Upper lobe of right lung (tissue), 1 donor: ENCODE results near the gene RFX1. TPM values are rescaled to one million over a fixed set of nuclear protein-coding genes. Genes with fewer than 3 reads are reported as not detected.
"Not testable (repeated sequence)": the region's sequence is repeated elsewhere in the genome, so short reads cannot be mapped to it uniquely, and the experiment has no call there.

Experiments
- ATAC-seq: fragments of 200-7000 bp; cut with Tn5 transposase; one replicate; pipeline ENCODE4 v1.9.1; 2020; ENCODE audit warnings: mild to moderate bottlenecking, moderate library complexity
- DNase-seq: peaks from one replicate; pipeline ENCODE4 v3.0.0-alpha.2; 2020
- H3K27ac ChIP-seq: fragments of 200-600 bp; one replicate; pipeline ENCODE4 v1.8.0; 2022
- H3K27me3 ChIP-seq: fragments of 200-600 bp; one replicate; pipeline ENCODE4 v1.8.0; 2022; ENCODE audit warnings: mild to moderate bottlenecking
- H3K36me3 ChIP-seq: fragments of 200-600 bp; one replicate; pipeline ENCODE4 v1.8.0; 2022
- H3K4me1 ChIP-seq: fragments of 200-600 bp; one replicate; pipeline ENCODE4 v1.8.0; 2022
- H3K4me3 ChIP-seq: fragments of 200-600 bp; one replicate; pipeline ENCODE4 v1.8.0; 2022; ENCODE audit warnings: mild to moderate bottlenecking
- H3K9me3 ChIP-seq: fragments of 200-600 bp; one replicate; pipeline ENCODE4 v1.8.0; 2022
- CTCF ChIP-seq: fragments of 200-600 bp; IDR thresholded peaks from one replicate; pipeline ENCODE4 v1.8.0; 2022; ENCODE audit warnings: antibody characterized with exemption
- intact Hi-C: fragments of 100-400 bp; cut with DNase I; formaldehyde crosslinking; loops from one replicate; pipeline ENCODE4 v1.11.0; 2022
- total RNA-seq: library from RNA; stranded (reverse); fragmentation: NEBNext Ultra II Directional; extraction: Animal tissue kit (Norgen Biotek cat#: 25700); gene quantifications from one replicate; pipeline ENCODE4 v1.2.1, GENCODE V29; 2021
- donor health status: DM: no; HTN: yes; CAD: no; lungs with severe emphysema.

The RFX1 gene
- total RNA-seq, 1 donor from 2014 or later = 17.8 TPM

- H3K27me3 ChIP-seq = no peaks in the 10 kb centered on the region
- ATAC-seq (no peak), DNase-seq (no peak)
- peak overlapping the region; percentile 88 for H3K27ac ChIP-seq
- H3K4me3 ChIP-seq = peak overlapping the region; percentile 79
- intact Hi-C loops = no loop called here
- peaks cover 8% of the 10 kb centered on the region for H3K4me1 ChIP-seq
- TF ChIP-seq CTCF = no peak
- H3K36me3 ChIP-seq = no peaks in the 10 kb centered on the region
- no peaks in the 10 kb centered on the region for H3K9me3 ChIP-seq
These were observed 25.0 kb upstream of the RFX1 start for GRCh38 chr19:14030997-14031718.

DNA sequence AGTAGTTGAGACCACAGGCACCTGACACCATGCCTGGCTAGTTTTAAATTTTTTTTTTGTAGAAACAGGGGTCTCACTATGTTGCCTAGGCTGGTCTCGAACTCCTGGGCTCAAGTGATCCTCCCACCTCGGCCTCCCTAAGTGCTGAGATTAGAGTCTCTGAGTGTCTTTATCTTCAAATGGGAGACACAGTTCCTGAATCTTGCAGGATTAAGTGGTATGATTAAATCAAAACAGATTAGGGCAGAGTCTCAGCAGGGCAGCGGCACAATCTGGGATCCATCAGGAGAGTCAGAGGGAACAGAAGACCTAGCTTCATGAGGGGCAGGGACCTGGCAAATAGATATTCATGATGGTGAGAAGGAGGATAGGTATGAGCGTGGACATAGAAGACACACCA lies 22.8 kb upstream of the RFX1 start:
- no peak overlapping the region for H3K27ac ChIP-seq
- no peak overlapping the region for H3K4me3 ChIP-seq
- H3K36me3 ChIP-seq = no peaks in the 10 kb centered on the region
- peaks cover 13% of the 10 kb centered on the region for H3K4me1 ChIP-seq
- no peak for TF ChIP-seq CTCF
- no peak for ATAC-seq
- intact Hi-C loops = no loop called here
- no peaks in the 10 kb centered on the region for H3K27me3 ChIP-seq
- H3K9me3 ChIP-seq = no peaks in the 10 kb centered on the region
- DNase-seq = no peak

DNA sequence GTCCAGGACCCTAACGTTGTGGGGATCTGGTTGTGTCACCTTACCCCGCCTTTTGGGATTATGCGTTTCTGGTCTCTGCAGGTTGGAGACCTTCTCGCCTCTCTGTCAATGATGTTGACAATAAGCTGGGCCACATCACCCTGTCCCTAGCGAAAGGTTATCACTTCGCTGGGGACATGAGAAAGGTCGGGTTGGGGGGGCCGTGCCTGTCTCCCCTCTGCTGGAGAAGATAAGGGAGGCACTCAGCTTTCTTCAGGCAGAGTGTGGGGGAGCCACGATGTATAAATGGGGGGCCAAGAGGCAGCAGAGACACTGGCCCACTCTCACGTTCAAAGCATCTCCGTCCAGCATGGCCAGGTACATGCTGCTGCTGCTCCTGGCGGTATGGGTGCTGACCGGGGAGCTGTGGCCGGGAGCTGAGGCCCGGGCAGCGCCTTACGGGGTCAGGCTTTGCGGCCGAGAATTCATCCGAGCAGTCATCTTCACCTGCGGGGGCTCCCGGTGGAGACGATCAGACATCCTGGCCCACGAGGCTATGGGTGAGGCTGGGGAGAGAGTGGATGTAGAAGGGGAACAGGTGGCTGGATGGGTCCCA lies 21.8 kb upstream of the RFX1 start, which contains the start of gene RLN3:
Gene RLN3, plus strand, starts transcription at position 293 of the 595 bp plus-strand sequence. Its CDS starts 57 bp downstream, at position 350.
- intact Hi-C loops = no loop called here
- no peak for DNase-seq
- H3K9me3 ChIP-seq = no peaks in the 10 kb centered on the region
- H3K27ac ChIP-seq = no peak within 1 kb of the TSS
- no peak within 1 kb of the TSS for H3K4me3 ChIP-seq
- no peak for TF ChIP-seq CTCF
- no peaks in the 10 kb centered on the region for H3K27me3 ChIP-seq
- peaks cover 21% of the 10 kb centered on the region for H3K4me1 ChIP-seq
- no peak for ATAC-seq
- H3K36me3 ChIP-seq = no peaks in the 10 kb centered on the region

GRCh38 chr19:14026652-14027192 lies 20.6 kb upstream of the RFX1 start:
- H3K9me3 ChIP-seq, DNase-seq, H3K27ac ChIP-seq, H3K36me3 ChIP-seq, H3K4me3 ChIP-seq, intact Hi-C loops, ATAC-seq, H3K27me3 ChIP-seq: not testable (repeated sequence)
- peaks cover 17% of the 10 kb centered on the region for H3K4me1 ChIP-seq

- peak overlapping the region; percentile 47 for H3K27ac ChIP-seq
- ATAC-seq = peak; percentile 92
These were observed 17.5 kb upstream of the RFX1 start for GRCh38 chr19:14023404-14024235.

More at GRCh38 chr19:14023404-14024235, 17.5 kb upstream of the RFX1 start:
- TF ChIP-seq CTCF = peak; percentile 59
- Histone ChIP-seq H3K4me1 (peaks cover 18% of the 10 kb centered on the region), H3K27me3 (no peaks in the 10 kb centered on the region), H3K9me3 (no peaks in the 10 kb centered on the region), H3K4me3 (no peak overlapping the region), H3K36me3 (no peaks in the 10 kb centered on the region)
- intact Hi-C loops = no loop called here
- DNase-seq = peak; percentile 72
